ENCODE measurements around the gene AADAC. TPM values are rescaled to one million over a fixed set of nuclear protein-coding genes. Genes with fewer than 3 reads are reported as not detected.
A peak's percentile ranks its signal among the peaks of the same experiment; 100 is the strongest.

Gene AADAC
- polyA plus RNA-seq, 1 of the 3 experiments (the other 2 are of a cell fraction): 1.2 TPM

DNA sequence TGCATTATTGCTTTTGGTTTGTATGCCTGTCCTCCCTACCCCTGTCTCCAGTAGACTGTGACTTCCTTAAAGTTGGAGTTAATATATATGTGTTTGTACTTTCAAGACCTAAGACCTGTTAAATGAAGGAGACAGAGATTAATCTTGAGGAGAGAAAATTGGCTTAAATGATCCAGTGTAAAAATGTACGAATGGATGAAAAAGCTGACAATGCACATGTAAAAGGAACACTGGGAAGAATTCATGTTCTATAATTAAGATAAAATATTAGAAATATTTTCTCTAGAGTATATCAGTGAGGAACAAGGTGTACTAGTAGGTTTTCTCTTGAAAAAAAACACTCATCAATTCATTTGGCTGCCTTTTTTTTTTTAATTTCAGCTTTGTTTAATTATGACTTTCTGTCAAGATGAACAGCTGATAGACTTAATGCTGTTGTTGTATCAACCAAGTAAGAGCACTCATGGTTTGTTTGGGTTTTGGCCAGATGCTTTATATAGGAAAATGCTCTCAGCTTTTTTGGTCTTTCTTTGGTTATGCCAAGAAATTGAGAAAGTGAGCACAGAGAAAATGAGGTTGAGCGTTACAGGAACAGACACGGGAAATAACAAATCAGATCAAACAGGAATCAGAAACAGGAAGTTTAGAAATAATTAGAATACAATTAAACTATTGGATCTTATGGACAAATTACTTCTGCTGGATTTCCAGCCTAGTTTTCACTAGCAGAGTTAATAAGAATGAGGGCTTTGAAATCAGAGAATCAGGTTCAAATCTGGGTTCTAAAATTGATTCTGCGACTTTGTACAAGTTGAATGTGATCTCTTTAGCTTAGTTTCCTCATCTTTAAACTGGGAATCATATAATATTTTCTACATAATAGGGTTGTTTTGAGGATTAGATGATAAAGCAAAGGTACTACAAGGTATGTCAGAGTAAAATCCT, 38.3 kb upstream of the AADAC start (continued):
- TF ChIP-seq GATA2 (CRISPR knock-in tag; IDR thresholded peaks at IDR 0.05) (no peak), RAD21 (IDR thresholded peaks at IDR 0.05; ENCODE audit: low read length) (no peak), EZH2phosphoT487 (IDR thresholded peaks at IDR 0.05; ENCODE audit: borderline replicate concordance, low read depth) (no peak), TAF1 (IDR thresholded peaks at IDR 0.05; ENCODE audit: borderline replicate concordance, low read depth, low read length) (no peak), RFX5 (IDR thresholded peaks at IDR 0.05; ENCODE audit: low read length) (no peak), MXI1 (IDR thresholded peaks at IDR 0.05; ENCODE audit: low read depth, low read length) (no peak)

DNA sequence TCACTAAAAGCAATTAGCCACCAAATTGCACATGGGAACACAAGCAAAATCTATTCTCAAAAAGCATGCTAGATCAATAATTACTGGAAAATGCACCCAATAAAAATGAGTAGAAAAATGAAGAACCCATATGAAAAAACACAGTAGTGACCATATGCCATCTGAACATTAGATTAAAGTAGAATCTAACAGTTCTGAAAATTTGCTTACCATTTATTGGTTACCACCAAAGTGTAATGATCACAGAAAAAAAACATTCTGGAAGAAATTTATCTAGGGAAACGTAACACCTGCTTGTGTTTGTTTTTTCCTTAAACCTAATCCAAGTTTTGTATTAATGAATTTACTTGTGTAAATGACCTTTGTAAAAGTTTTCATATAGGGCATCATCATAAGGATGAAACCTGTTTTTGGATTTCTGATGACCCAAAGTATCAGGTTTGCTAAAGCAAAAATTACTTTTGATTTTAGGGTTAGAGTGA, 37.6 kb upstream of the AADAC start:
- H4K20me1 ChIP-seq (ENCODE audit: insufficient read depth): no peaks in the 10 kb centered on the region
- H3K9me2 ChIP-seq: no peaks in the 10 kb centered on the region
- H3K36me3 ChIP-seq (replicated peaks in 1 of 2; ENCODE audit: control insufficient read depth in 1 of 2, insufficient read depth in 2 of 2, low read length in 1 of 2): peaks cover 0 to 16% of the 10 kb centered on the region in 2 experiments
- no peak for DNase-seq
- 41% methylated on average over 1 of the region's 1 CpG for WGBS (ENCODE audit: low lambda C conversion rate)
- peaks cover 69% of the 10 kb centered on the region for H3K79me2 ChIP-seq (ENCODE audit: insufficient read depth)
- POLR2A ChIA-PET: no interaction called here
- peak overlapping the region in 1 of 2 experiments; percentile 17; a peak in 1 of 4 replicates for H3K27ac ChIP-seq (ENCODE audit: low read depth in 2 of 2, low read length in 1 of 2)
- peaks cover 0 to 5% of the 10 kb centered on the region in 2 experiments; a peak in 2 of 4 replicates for H3K4me1 ChIP-seq (ENCODE audit: control insufficient read depth in 1 of 2, insufficient read depth in 2 of 2, low read depth in 1 of 2, low read length in 1 of 2)
- no peaks in the 10 kb centered on the region for H3F3A ChIP-seq (replicated peaks; ENCODE audit: insufficient read depth)
- no peak overlapping the region for H3K9ac ChIP-seq
- H3K4me3 ChIP-seq (ENCODE audit: low read depth in 2 of 2, low read length in 1 of 2): no peak overlapping the region
- no peak overlapping the region for H3K4me2 ChIP-seq
- TF ChIP-seq YY1 (IDR thresholded peaks at IDR 0.05; ENCODE audit: low read depth): no peak
- no peaks in the 10 kb centered on the region for H3K9me3 ChIP-seq
- CTCF ChIA-PET: no interaction called here
- H3K27me3 ChIP-seq (ENCODE audit: insufficient read depth): no peaks in the 10 kb centered on the region
- no peak overlapping the region for H2AFZ ChIP-seq (ENCODE audit: low read depth)

DNA sequence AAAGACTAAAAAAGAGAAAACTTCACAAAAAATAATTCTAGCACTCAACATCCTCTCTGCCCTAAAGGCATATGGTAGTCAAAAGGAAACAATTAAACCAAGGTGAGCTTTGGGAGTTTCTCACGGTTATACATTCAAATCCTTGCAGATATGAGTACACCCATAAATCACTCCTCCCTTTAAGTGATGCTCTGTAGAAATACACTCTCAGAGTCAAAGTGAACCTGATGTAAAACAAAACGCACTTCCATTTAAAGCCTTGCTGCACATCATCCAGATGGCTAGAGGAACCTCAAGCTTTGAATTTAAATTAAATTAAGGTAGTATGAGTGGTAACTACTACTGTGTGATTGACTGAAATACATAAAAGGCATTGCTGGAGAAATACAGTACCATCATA, 36.0 kb upstream of the AADAC start:
- no peaks in the 10 kb centered on the region for H3K9me2 ChIP-seq
- no peak overlapping the region for H3K27ac ChIP-seq (ENCODE audit: low read depth in 2 of 2, low read length in 1 of 2)
- H3K4me2 ChIP-seq: no peak overlapping the region
- ChIA-PET POLR2A (no interaction called here), CTCF (no interaction called here)
- no peaks in the 10 kb centered on the region for H3K27me3 ChIP-seq (ENCODE audit: insufficient read depth)
- no peaks in the 10 kb centered on the region for H4K20me1 ChIP-seq (ENCODE audit: insufficient read depth)
- no peak overlapping the region for H2AFZ ChIP-seq (ENCODE audit: low read depth)
- DNase-seq: no peak
- no peaks in the 10 kb centered on the region for H3K9me3 ChIP-seq
- TF ChIP-seq, protein P1, sequence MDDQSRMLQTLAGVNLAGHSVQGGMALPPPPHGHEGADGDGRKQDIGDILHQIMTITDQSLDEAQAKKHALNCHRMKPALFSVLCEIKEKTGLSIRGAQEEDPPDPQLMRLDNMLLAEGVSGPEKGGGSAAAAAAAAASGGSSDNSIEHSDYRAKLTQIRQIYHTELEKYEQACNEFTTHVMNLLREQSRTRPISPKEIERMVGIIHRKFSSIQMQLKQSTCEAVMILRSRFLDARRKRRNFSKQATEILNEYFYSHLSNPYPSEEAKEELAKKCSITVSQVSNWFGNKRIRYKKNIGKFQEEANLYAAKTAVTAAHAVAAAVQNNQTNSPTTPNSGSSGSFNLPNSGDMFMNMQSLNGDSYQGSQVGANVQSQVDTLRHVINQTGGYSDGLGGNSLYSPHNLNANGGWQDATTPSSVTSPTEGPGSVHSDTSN (IDR thresholded peaks at IDR 0.05): no peak
- TF ChIP-seq, protein P2, sequence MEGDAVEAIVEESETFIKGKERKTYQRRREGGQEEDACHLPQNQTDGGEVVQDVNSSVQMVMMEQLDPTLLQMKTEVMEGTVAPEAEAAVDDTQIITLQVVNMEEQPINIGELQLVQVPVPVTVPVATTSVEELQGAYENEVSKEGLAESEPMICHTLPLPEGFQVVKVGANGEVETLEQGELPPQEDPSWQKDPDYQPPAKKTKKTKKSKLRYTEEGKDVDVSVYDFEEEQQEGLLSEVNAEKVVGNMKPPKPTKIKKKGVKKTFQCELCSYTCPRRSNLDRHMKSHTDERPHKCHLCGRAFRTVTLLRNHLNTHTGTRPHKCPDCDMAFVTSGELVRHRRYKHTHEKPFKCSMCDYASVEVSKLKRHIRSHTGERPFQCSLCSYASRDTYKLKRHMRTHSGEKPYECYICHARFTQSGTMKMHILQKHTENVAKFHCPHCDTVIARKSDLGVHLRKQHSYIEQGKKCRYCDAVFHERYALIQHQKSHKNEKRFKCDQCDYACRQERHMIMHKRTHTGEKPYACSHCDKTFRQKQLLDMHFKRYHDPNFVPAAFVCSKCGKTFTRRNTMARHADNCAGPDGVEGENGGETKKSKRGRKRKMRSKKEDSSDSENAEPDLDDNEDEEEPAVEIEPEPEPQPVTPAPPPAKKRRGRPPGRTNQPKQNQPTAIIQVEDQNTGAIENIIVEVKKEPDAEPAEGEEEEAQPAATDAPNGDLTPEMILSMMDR (IDR thresholded peaks at IDR 0.05): no peak
- TF ChIP-seq, protein P3, sequence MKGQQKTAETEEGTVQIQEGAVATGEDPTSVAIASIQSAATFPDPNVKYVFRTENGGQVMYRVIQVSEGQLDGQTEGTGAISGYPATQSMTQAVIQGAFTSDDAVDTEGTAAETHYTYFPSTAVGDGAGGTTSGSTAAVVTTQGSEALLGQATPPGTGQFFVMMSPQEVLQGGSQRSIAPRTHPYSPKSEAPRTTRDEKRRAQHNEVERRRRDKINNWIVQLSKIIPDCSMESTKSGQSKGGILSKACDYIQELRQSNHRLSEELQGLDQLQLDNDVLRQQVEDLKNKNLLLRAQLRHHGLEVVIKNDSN (IDR thresholded peaks at IDR 0.05; ENCODE audit: borderline replicate concordance, low read depth): no peak
- TF ChIP-seq, protein P4, sequence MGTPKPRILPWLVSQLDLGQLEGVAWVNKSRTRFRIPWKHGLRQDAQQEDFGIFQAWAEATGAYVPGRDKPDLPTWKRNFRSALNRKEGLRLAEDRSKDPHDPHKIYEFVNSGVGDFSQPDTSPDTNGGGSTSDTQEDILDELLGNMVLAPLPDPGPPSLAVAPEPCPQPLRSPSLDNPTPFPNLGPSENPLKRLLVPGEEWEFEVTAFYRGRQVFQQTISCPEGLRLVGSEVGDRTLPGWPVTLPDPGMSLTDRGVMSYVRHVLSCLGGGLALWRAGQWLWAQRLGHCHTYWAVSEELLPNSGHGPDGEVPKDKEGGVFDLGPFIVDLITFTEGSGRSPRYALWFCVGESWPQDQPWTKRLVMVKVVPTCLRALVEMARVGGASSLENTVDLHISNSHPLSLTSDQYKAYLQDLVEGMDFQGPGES (IDR thresholded peaks at IDR 0.05; ENCODE audit: low read depth, low read length): no peak
- peaks cover 65% of the 10 kb centered on the region for H3K79me2 ChIP-seq (ENCODE audit: insufficient read depth)
- H3K9ac ChIP-seq: no peak overlapping the region
- peaks cover 0 to 16% of the 10 kb centered on the region in 2 experiments for H3K36me3 ChIP-seq (replicated peaks in 1 of 2; ENCODE audit: control insufficient read depth in 1 of 2, insufficient read depth in 2 of 2, low read length in 1 of 2)
- 29% methylated on average over 2 of the region's 2 CpGs for WGBS (ENCODE audit: low lambda C conversion rate)
- peaks cover 0 to 5% of the 10 kb centered on the region in 2 experiments; a peak in 2 of 4 replicates for H3K4me1 ChIP-seq (ENCODE audit: control insufficient read depth in 1 of 2, insufficient read depth in 2 of 2, low read depth in 1 of 2, low read length in 1 of 2)
- no peak overlapping the region for H3K4me3 ChIP-seq (ENCODE audit: low read depth in 2 of 2, low read length in 1 of 2)
- H3F3A ChIP-seq (replicated peaks; ENCODE audit: insufficient read depth): peaks cover 4% of the 10 kb centered on the region

Measured in SK-N-SH (cell line).